UCSD-AML1 (cell line): Measurements from ENCODE around the gene RASGEF1C.
A peak's percentile ranks its signal among the peaks of the same experiment; 100 is the strongest.

ENCODE experiments used
- DNase-seq: peaks from one replicate; lab custom pipeline; 2025; ENCODE audit not compliant: unreplicated experiment; lab: John Stamatoyannopoulos, UW

RASGEF1C gene

DNA sequence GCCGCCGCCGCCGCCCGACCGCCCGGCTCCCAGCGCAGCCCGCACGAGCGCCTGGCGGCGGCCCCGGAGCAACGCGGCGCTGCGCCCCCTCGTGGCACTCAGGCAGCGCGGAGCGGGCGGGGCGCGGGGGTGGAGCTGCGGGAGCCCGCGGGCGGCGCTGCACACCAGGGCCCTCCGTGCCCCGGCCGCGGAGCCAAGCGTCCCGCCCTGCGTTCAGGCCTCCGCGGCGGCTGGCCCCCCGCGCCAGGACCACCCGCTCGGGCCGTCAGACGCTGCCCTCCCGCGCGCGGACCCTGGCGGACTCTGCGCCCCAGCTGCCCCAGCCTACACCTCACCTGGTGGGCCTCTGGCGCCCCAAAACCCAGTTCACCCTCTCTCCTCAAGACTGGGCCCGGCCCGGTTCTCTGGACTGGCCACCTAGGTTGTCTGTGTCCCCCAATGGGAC, at the start of gene RASGEF1C:
TSS of gene RASGEF1C (minus strand) at position 75 of the 445 bp plus-strand sequence. CDS start 71,159 bp downstream, outside the sequence.
- DNase-seq: peak; percentile 84

DNA sequence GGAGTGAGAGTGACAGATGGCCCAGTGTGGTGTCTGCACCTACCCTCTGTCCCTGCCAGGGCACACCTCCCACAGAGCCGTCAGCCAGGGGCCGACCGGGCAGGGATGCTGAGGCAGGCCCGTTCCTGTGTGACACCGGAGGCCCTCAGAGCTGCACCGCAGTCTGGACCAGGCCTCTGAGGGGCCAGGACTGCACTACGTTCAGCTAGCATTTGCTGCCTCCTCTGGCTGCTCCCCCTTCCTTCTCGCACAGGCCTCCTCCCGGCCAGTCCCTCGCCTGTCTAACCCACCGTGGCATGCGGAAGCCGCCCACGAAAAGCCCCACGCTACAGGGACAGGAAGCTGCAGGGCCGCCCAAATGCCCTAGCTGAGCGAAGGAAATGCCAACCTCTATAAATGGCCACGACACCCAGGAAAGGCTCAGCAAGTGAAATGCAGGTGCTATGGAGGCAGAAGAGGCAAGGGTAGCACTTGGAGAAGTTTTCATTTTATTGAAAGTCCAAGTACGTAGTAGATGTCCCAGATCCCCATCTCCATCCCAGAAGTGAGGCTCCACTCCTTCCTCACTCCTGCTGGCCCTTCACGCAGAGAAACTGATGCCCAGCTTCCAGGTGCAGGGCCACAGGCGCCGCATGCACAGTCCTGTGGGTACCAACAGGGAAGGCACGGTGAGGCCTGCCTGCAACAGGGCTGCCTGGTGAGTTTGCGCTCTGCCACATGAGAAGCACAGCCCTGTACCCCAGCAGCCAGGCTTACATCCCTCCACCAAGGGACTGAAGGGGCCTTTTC, 44.2 kb upstream of the RASGEF1C start:
- no peak for DNase-seq

DNA sequence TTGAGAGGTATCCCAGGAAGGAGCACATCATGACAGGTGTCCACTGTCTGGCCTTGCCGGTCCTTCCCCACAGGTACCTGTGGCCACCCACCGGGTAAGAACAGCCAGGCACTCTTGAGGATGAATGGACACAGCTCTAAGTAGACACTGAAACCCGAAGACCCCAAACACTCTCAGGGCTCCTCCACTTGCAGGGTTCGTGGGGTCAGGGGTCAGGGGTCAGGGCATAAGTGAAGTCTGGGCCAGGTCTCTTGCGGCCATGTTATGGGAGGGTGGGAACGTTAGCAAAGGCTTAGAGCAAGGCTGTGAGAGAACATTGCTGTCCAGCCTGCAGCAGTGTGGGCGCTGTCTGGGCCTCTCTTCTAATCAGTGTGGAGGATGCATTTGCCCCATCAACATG, 42.9 kb upstream of the RASGEF1C start:
- DNase-seq: no peak

DNA sequence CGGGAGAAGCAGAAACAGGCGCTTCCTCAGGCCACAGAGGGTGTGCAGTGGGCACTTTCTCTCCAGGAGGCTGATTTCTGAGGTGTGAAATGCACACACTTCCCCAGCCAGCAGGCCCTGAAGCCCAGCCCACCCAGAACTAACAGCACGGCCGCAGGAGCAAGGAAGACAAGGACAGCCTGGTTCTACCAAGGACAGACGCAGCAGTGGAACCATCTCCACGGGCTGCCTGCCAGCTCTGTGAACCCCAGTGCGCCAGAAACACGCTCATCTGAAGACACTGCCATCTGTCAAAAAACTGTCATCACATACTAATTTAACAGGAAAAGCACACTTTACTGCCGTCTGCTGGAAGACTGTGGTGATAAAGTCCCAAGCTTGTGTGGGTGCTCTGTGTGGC, 42.1 kb upstream of the RASGEF1C start:
- DNase-seq: no peak

DNA sequence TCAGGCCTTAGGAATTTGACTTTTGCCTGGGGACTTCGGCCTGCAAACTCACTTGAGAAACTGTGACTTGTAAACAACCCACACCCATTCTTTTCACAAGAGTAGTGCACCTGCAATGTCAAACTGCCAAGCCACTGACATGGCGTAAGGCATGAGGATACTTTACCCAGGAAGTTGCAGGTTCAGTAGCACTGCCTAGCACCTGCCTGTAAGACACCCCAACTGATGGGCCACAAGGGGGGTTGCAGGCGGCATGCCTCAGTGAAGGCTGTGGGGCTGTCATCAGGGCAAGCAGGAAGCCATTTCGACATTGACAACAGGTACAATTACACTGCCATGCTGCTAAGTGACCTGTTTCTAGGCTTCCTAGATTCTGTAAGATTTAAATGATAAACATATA, 41.3 kb upstream of the RASGEF1C start:
- no peak for DNase-seq

DNA sequence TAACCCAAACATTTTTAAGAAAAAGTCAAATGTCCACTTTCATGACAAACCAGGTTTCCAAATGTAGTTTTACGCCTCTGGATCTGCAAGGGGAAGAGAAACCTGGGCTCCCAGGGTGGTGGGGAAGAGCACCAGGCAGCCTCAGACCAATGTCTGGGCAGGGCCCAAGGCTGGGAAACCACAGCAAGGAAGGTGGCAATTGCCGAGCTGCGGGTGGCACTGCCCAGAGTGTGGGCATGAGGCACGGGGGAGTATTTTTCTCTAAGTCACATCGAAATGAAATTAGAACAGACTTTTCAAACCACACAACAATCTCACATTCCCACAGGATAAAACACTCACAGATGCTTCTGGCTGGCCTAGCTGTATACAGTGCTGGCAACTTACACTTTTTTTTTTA, 32.6 kb upstream of the RASGEF1C start:
- DNase-seq: no peak

DNA sequence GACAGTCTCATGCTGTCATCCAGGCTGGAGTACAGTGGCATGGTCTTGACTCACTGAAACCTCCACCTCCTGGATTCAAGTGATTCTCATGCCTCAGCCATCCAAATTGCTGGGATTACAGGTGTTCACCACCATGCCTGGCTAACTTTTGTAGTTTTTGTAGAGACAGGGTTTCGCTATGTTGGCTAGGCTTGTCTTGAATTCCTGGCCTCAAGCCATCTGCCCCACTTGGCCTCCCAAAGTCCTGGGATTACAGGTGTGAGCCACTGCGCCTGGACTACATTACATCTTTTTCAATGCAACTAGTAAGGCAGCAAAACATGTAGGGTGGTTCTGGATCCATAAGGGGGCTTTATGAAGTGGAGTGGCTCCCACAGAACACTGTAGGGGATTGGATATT, 29.6 kb upstream of the RASGEF1C start:
- no peak for DNase-seq

DNA sequence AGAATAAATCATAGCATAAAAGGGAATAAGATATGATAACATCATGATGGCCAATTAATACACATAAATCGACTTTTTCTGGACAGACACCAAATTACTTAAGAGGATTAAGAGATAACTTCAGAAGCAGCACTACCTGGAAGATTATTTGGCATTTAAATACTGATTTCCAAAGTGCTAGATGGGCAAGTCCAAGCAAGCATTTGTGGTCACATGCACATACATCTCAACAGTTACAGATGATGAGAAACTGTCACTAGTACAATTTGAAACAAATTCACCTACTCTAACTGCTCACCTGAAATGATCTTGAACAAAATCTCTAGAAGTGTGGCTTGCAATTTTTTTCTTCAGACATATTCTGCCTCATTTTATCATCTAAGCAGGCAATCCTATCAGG, 26.8 kb upstream of the RASGEF1C start:
- DNase-seq: no peak

DNA sequence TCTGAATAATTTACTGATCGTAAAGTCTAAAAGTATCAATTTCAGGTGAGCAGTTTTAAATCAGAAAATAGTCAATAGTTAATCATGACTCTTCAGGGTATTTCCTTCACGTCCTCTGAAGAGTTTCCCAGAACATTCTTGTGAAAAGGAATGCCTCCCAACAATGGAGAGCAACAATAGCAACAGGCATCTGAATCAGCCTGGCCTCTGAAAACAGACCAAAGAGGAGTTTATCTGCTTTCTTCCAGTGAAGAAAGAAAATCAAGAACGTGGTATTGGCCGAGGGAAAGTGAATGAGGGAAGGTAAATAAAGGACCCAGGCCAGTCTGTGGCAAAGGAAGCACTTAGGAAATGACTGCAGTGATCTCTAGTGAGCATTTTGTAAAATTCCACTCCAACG, 26.1 kb upstream of the RASGEF1C start:
- no peak for DNase-seq

DNA sequence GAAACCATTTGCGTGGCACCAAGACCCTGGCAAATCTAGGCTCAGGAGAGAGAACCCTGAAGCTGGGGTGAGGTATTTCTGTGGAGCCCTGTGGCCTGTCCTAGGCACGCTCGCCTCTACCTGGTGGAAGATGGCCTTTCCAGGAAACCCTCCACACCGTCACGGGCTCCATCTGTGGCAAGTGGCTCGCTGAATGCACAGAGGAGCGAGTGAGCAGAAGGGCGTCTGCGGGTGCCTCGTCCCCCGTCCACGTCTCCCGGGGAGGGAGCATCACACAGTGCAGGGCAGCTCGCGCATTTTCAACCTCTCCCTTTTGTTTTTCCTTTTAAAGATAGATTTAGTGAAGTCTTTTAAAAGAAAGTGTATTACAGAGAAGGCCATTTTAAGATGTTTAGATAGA, 25.3 kb upstream of the RASGEF1C start:
- DNase-seq: no peak

DNA sequence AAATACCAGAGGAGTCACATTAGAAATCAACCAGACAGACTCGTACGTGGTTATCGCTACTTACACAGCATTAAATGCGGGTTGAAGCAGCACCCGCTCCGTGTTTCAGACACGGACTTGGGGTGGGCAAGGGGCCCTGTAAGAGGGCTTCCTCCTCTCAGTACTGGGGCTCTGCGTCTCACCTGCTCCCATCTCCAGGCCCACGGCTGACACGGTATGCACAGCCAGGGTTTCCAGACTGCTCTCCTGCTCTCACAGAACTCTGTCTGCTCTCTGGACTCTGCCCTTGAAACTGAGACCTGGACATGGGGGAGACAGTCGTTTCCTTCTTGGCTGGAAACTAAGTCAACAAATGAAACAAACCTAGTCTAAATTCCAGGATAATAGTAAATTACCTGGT, 24.7 kb upstream of the RASGEF1C start:
- DNase-seq: no peak

DNA sequence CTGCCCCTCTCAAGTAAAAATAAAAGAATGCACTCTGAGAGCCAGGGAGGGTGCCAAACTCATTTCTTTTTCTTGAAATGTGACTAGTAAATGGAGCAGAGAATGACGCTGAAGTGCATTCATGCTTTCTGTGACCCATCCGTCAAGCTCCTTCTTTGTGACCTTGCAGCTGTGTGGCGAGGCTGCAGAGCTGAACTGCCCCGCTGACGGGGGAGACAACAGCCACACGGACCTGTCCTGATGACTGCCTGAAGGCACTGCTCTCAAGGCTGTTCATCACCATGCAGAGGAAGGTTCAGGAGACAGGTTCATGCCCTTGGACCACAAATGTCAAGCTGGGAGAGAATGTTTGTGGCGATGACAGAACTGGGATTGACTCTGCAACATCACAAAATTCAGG, 21.0 kb upstream of the RASGEF1C start:
- no peak for DNase-seq

DNA sequence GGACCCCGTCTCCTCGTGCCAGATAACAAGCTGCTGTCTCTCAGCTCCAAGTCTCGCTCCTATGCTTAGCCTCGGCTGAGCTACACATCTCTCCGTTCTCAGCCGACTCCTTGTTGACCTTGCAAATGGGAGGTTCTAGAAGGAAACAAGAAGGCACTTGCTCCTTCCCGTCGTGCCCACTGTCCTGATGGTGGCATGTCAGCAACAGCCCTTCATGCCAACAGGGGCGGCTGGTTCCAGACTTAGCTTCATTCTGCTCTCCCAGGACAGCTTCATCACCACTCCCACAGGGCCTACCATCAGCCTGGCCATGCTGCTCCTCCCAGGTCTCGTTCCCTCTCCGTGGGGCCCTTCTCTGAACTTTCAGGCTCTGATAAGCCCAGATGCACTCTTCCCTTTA, 13.0 kb upstream of the RASGEF1C start:
- DNase-seq: no peak

DNA sequence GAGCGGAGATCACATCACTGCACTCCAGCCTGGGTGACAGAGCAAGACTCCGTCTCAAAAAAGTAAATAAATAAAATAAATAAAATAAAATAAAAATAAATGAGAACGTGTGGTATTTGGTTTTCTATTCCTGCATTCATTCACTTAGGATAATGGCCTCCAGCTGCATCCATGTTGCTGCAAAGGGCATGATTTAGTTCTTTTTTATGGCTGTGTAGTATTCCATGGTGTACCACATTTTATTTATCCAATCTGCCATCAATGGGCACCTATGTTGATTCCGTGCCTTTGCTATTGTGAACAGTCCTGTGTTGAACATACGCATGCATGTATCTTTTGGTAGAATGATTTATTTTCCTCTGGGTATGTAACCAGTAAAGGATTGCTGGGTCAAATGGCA, 8.8 kb upstream of the RASGEF1C start:
- no peak for DNase-seq

DNA sequence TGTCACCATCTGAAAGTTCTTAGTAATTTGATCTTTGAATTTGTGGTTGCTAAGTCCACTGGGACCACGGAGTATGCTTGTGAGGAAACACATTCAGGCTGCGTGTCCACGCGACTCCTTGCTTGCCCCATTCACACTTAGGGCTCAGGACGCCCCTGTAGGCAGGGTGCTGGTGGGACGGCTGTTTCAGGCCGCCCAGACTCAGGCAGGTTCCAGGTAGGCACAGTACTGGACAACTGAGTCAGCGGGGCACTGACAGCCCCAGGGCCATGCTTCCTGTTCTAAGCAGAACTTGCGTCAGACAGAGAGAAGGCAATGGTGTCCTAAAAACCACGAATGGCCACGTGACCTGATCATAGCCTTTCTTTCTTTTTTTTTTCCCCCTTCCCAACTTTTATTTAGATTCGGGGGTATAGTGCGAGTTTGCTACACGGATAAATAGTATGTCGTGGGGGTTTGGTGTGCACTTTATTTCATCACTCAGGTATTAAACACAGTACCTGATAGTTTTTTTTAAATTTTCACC, 7.7 kb upstream of the RASGEF1C start:
- DNase-seq: no peak

DNA sequence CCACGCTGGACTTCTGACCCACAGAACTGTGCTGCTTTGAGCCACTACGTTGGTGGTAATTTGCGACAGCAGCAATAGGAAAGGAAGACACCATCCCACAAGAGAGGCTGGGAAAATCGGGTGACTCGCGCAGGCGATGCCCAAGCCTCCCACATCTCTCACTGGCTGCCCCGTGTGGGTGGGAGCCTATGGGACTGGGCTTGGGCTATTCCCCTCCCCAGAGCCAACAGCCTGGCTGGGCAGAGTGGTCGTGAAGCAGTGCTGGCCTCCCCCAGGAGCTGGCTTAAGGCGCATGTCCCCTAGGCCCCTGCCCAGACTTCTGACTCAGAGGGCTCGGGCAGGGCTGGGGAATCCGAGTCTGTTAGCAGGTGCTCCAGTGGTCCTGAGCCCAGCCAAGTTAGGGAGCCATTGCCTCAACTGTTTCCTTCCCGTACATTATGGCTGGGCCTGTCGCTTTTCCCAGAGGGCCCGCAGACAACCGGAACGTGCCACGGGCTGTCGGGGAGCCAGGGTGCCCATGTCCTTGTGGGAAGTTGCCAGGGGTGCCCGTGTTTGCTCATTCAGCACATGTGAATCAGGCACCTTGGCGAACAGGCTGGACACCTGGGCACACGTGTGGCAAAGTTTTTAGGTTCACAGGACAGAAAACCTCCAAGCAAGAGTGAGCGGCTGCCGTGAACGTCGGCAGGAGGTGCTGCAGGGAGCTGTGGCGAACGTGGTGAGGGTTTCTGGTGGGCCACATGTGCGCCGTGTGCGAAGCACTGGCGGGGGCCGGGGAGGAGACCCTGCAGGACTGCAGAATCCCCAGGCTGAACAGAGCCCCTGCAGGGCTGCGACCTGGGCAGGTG, 7.0 kb upstream of the RASGEF1C start:
- no peak for DNase-seq

DNA sequence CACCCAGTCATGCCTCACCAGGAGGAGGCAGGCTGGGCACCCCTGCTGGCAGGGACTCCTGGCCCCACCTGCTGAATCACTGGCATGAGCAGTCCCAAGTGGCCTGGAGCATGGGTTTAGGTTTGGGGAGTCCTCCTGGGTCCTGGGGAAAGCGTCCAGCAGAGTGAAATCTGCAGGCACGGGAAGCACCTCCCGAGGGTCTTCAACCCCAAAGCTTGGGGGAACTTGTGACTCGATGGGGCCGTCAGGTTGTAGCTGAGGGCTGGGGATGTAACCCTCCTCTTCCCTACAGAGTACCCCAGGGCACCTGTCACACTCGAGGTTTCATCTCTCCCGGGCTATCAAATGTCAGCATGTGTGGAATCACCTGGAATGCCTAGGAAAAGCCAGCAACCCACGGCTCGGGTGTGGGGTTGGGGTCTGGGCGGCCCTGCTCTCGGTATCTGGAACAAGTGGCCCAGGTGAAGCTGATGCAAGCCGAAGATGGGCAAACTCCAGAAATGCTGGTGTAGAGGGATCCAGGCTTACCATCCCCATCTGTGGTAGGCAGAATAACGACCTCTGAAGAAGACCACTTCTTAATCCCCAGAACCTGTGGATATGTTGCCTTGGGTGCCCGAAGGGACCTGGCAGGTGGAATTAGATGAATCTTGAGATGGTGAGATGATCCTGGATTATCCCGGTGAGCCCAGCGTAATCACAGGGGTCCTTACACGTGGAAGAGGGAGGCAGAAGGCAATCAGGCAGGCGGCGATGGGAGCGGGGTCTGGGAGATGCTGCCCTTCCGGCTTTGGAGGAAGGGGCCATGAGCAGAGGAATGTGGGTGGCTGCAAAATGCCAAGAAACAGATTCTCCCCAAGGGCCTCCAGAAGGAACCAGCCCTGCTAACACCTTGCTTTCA, 6.1 kb upstream of the RASGEF1C start:
- no peak for DNase-seq

DNA sequence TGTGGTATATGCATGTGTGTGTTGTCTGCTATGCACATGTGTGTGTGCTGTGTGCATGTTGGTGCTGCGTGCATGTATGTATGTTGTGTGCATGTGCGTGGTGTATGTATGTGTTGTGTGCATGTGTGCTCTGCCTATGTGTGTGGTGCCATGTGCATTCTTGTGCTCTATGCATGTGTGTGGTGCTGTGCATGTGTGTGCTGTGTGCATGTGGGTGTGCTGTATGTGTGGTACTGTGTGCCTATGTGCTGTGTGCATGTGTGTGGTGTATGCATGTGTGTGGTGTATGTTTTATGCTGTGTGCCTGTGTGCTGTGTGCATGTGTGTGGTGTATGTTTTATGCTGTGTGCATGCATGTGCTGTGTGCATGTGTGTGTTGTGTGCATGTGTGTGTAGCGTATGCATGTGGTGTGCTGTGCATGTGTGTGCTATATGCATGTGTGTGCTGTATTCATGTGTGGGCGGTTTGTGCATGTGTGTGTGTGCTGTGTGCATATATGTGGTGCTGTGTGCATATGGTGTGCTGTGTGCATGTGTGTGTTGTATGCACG, 4.7 kb upstream of the RASGEF1C start:
- no peak for DNase-seq

DNA sequence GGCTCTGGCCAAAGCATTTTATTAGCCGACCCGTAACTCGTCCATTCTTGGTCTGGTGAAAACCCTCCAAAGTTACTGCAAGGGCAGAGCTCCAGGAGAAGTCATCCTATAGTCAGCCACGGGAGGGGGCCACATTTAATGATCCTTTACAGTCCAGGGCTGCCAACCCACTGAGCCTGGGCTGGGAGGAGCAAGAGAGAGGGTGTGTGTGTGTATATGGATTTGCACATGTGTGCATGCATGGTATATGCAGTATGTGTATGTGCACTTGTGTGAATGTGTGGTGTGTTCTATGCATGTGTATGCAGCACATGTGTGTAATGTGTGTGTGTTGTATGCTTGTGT, 4.2 kb upstream of the RASGEF1C start:
- DNase-seq: no peak

DNA sequence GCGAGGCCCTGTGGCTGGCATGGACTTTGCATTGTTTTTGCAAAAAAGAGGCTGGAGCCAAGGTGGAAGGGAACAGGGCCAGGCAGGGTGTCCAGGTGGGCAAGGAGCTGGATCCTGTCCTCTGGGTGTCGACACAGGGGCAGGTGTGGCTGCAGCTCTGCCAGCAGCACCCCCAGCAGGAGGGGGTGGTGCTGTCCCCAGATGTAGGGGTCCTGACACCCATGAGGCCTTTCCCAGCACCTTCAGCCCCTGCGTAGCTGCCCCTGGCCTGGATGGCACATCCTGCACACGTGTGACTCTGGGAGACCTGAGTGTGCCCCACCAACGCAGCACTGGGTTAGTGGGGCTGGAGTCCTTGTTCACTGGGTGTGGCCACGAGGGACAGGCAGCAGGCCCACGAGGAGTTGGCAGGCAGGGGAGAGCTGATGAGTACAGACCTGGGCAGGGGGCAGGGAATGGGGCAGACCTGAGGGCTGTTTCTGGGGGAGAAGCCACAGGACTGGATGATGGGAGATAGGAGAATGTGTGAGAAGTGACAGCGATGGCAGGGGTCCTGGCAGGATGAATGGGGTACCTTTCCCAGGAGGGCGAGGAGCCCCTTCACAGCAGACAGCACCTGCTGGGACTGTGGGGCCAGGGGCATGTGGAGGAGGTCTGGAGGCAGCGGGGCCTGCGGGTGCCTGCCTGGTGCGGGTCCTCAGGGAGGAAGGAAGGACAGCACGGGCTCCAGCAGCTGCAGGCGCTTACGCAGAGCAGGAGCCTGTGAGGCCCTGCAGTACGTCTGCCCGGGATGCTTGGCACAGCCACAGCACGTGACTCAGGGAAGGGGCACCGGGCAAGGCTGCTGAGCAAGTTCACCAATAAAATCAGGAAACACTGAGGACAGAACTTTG, 3.6 kb upstream of the RASGEF1C start:
- peak; percentile 46 for DNase-seq
